Fibroblast of the conjunctiva (primary cell): ENCODE measurements around the gene CBX8.

Experiments used
- DNase-seq: peaks from one replicate; pipeline ENCODE4 v3.0.0-alpha.2; 2010; ENCODE audit warnings: low read depth

The CBX8 gene

DNA sequence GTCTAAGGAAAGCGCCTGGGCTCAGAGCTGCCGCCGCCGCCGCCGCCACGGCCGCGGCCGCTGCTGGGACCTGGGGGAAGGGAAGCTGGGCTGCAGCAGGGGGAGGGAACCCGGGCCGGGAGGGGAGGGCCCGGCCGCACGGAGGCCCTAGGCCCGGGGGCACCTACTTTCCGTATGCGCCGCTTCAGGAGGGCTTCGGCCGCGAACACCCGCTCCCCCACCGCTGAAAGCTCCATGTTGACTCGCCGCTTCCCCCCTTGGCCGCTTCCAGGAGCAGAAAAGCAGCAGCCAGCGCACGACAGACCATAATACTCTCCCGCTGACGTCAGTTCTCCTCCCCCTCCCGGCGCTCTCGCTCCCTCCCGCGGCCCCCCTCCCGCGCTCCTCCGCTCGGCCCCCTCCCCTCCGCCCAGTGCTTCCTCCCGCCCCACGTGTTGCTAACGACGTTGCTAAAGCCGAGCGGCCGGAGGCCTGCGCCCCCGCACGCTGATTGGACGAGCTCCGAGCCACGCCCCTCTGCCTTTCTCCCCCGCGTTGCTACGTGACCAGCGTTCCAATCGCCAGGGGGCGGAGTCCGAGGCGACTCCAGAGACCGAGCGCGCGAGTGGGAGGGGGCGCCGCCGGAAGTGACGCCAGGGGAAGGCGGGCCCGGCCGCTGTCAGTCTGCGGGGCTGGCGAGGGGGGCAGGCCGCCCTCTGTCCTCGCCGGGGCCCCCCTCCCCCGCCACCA is at the start of gene CBX8:
Gene CBX8, minus strand, starts transcription at position 315 of the 729 bp plus-strand sequence. Its CDS starts 79 bp downstream, at position 236.
- DNase-seq, result peak; percentile 98

DNA sequence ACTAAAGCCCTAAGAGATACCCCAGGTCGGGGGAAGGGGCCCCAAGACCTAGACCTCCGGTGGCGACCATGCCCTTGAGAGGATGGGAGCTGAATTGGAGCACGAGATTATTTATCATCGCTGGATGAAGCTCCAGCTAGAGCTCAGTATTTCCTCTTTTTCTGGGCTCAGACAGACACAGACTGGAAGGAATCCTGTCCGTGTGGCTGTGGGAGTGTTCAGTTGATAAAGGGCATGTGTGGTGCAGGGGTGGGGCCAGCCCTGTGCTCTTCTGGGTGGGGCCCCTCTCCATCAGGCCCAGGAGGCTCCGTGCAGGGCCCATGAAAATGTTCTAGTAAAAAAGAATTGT is 48.7 kb upstream of the CBX8 start:
- no peak for DNase-seq

DNA sequence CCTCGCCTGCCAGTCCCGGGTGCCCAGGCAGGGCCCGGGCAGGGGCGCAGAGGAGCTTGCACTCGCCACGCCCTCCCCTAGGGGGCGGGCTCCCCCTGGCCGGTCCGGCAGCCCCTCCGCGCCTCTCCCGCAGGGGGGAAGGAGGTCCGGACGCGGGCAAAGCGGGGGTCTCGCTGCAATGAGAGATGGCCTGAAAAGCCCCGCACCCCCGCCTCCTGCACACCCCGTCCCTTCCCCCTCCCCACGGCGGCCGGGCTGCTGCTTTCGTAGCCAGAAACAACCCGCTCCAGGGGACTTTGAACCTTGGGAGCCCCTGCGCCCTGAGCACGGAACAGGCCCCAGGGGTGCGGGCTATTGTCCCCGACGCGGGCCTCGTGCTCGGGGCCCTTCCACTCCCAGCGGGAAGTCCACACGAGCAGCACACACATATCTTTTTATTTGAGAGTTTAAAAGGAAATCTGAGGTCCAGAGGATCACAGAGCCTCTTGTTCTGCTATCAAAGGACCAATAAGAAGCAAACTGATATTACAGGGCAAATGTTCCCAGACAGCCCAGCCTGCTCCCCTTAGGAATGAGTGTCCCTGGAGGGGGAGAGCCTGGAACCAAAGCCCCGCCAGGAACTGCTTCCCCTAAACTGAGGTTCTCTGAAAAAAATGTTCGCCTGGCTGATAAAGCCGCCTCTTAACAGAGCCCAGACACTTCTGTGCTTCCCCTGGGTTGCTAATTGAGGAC is 48.2 kb upstream of the CBX8 start:
- DNase-seq, result no peak

DNA sequence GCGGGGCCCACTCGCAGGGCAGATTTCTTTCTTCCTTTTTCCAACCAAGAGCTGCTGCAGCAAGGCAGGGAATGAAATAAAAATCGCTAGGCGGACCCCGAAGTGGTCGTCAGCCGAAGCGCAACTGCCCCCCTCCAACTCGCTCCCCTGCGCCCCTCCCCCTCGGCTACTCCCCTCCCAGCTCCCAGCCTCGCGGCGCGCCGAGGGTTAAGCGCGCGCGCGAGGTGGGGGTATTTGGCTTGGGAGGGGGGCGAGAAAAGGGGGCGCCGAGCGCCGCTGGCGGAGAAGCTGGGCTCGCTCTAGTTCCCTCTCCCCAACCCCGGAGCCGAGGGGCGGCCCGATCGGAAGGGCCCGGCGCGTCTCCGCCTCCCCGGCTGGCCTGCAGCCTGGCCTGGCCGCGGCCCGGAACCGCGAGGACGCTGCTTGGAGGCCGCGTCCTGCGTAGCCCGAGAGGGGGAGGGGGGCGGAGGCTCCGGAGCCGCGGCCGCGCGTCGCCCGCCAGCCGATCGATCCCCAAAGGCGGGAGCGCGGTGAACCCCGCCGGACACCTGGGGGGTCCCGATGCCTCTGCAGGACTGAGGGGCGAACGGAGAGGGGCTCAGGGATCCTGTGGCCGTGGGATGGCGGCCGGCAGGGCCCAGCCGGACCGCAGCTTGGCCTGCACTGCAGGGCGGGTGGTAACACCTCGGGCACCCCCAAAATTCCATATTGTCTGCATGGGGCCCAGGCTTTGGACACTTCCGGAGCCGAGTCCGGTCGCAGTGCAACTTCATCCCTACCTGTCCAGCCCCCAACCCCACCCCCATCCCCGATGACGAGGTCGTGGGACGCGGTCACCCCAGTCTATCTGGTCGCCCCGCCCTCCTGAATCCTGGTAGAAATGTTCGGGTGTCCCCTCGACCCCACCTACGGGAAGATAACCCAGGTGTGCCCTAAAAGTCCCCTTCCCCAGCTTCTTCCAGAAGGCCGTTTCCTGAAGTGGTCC is 47.2 kb upstream of the CBX8 start:
- no peak for DNase-seq

DNA sequence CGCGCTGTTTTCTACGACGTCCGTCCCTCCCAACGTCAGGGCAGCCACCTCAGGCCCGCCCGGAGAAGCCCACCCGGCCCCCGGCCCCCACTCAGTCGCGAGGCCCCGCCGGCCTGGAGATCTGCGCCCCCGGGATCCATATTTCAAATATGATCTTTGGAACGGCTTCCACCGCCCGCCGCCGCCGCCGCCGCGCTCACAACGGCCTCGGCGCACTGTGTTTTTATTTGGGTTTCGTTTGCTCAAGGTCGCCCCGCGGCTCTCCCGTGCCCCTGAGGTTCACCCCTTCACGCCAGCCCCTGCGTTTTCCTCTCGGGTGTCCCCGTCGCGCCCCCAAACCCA is 46.6 kb upstream of the CBX8 start:
- DNase-seq, result no peak

DNA sequence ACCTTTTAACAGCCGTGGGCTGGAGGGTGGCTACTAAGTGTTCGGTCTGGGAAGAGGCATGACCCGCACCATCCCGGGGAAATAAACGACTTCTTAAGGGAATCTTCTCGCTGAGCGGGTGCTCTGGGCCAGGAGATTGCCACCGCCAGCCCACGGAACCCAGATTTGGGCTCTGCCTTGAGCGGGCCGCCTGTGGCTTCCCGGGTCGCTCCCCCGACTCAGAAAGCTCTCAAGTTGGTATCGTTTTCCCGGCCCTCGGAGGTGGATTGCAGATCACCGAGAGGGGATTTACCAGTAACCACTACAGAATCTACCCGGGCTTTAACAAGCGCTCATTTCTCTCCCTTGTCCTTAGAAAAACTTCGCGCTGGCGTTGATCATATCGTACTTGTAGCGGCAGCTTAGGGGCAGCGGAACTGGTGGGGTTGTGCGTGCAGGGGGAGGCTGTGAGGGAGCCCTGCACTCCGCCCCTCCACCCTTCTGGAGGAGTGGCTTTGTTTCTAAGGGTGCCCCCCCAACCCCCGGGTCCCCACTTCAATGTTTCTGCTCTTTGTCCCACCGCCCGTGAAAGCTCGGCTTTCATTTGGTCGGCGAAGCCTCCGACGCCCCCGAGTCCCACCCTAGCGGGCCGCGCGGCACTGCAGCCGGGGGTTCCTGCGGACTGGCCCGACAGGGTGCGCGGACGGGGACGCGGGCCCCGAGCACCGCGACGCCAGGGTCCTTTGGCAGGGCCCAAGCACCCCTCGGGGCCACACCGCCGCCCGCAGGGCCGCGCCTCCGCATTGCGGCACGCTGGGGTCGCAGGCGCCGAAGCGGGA is 46.0 kb upstream of the CBX8 start:
- DNase-seq, result no peak

DNA sequence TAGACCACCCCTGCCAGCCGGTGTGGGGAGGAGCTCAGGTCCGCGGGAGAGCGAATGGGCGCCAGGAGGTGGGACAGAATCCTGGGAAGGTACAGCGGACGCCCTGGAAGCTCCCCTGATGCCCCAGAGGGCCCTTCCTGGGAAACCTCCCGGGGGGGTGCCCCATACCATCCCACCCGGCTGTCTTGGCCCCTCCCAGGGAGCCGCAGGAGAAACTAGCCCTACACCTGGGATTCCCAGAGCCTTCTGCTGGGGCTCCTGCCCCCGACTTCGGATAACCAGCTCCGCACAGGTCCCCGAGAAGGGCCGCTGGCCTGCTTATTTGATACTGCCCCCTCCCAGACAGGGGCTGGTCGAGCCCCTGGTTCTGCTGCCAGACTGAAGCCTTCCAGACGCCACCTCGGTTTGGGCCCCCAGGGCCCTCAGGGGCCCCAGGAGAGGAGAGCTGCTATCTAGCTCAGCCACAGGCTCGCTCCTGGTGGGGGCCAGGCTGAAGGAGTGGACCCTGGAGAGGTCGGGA is 45.3 kb upstream of the CBX8 start:
- DNase-seq, result no peak

DNA sequence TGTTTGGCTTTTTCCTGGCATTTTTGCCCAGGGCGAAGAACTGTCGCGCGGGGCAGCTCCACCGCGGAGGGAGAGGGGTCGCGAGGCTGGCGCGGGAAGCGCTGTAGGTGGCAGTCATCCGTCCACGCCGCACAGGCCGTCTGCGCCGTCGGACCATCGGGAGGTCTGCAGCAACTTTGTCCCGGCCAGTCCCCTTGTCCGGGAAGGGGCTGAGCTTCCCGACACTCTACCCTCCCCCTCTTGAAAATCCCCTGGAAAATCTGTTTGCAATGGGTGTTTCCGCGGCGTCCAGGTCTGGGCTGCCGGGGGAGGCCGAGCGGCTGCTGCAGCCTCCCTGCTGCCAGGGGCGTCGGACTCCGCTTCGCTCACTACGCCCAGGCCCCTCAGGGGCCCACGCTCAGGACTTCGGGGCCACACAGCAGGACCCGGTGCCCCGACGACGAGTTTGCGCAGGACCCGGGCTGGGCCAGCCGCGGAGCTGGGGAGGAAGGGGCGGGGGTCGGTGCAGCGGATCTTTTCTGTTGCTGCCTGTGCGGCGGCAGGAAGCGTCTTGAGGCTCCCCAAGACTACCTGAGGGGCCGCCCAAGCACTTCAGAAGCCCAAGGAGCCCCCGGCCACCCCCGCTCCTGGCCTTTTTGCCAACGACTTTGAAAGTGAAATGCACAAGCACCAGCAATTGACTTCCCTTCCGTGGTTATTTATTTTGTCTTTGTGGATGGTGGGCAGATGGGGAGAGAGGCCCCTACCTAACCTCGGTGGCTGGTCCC is 44.7 kb upstream of the CBX8 start:
- no peak for DNase-seq

DNA sequence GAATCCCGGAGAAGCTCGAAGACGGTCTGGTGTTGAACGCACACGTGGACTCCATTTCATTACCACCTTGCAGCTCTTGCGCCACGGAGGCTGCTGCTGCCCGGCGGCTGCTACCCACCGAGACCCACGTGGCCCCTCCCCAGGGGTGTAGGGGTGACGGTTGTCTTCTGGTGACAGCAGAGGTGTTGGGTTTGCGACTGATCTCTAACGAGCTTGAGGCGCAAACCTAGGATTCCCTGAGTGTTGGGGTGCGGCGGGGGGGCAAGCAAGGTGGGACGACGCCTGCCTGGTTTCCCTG is 44.1 kb upstream of the CBX8 start:
- no peak for DNase-seq

DNA sequence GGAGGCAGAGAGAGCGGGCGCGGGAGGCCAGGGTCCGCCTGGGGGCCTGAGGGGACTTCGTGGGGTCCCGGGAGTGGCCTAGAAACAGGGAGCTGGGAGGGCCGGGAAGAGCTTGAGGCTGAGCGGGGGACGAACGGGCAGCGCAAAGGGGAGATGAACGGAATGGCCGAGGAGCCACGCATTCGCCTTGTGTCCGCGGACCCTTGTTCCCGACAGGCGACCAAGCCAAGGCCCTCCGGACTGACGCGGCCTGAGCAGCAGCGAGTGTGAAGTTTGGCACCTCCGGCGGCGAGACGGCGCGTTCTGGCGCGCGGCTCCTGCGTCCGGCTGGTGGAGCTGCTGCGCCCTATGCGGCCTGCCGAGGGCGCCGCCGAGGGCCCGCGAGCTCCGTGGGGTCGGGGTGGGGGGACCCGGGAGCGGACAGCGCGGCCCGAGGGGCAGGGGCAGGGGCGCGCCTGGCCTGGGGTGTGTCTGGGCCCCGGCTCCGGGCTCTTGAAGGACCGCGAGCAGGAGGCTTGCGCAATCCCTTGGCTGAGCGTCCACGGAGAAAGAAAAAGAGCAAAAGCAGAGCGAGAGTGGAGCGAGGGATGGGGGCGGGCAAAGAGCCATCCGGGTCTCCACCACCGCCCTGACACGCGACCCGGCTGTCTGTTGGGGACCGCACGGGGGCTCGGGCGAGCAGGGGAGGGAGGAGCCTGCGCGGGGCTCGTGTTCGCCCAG is 43.6 kb upstream of the CBX8 start:
- DNase-seq, result no peak

DNA sequence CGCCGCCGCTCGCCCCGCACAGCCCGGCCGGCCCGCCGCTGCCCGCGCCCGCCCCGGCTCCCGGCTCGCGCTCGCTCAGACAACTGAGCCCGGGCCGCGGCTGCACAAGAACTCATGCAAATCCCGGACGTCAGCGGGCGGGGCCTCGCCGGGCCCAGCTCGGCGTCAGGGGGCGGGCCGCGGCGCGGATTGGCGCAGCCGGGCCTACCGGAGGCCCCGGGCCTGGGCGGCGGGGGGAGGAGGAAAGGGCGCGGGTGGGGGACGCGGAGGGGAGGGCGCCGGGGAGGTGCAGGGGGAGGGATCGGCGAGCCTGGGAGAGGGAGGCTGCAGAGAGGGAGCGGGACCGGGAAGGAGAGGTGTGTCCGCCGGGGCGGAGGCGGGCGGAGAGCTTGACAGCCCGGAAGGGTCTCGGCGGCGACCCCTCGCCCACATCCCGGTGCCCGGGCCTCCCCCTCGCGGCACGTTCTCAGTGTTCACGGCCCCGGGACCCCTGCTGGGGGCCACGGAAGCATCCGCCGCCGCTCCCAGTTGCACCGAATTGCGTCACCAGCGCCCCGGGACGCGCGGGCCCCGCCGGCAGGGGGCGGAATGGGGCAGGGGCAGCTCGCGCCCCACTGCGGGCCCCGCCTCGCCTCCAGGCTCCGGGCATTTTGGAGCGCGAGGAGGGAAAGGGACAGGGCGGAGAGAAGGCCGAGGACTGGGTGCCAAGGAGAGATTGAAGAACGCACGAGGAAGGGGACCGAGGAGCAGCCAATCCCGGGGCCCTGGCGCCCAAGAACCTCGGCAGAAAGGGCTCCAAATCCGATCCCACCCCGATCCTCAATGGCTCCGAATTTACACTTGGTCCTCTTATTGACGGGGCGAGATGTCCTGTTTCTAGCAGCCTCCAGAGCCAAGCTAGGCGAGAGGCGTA is 42.7 kb upstream of the CBX8 start, which contains the start of gene CBX4:
Gene CBX4, minus strand, starts transcription at position 85 of the 913 bp plus-strand sequence. CDS start 189 bp downstream, outside the sequence.
- peak; percentile 76 for DNase-seq

DNA sequence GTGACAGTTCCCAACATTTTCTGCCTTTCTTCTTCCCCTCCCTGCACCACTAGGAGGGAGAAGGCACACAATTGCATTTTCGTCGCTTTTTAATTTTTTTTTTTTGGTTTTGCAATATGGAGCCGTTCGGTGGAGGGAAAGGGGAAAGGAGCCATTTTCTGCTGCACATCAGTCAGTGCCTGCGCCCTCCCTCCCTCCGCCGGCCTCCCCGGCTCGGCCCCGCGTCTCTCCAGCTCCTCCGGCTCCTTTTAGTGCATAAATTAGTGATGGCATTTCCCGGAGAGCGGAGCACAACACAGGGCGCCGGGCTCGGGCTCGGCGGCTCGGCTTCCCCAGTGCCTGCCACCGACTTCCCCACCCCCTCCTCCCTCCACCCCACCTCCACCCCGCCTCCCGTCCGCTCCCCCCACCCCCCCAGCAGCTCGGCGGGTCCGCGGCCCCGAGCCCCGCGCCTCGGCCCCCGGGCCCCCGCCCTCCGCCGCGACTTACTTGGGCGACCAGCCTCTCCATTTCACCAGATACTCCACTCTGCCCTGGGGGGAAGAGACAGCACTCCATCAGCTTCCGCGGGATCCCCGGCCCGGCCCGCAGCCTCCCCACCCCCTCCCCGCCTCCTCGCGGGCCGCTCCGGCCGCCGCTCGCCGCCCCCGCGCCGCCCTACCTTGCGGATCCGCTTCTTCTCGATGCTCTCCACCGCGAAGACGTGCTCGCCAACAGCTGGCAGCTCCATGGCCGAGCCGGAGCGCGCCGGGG is 41.8 kb upstream of the CBX8 start:
- no peak for DNase-seq

DNA sequence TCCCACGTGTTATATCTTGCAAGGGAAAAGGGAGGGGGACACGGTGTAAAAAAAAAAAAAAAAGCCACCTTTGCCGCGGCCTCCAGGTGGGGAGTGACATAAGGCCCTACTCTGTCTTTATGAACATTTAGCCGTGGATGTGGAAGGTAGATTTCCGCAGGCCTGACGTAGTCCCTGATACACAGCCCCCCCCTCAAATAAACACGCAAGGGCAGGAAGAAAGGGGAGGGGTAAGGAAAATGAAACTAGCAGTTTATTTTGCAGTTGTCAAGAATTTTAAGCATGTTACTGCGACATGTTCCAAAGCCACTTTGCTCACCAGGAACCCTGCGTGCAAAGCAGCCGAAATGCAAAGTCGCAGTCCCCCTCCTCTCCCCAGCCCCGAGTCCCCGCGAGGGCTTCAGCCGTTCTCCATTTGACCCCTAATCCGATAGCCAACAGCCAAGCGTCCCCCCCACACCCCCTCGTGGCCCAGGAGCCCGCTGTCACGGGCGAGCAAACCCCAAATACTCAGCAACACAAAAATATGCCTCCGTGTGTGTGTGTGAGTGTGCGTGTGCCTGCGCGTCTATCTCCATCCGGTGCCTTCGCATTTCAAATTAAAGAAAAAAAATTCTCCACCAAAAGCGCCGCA is 41.1 kb upstream of the CBX8 start:
- DNase-seq, result no peak

DNA sequence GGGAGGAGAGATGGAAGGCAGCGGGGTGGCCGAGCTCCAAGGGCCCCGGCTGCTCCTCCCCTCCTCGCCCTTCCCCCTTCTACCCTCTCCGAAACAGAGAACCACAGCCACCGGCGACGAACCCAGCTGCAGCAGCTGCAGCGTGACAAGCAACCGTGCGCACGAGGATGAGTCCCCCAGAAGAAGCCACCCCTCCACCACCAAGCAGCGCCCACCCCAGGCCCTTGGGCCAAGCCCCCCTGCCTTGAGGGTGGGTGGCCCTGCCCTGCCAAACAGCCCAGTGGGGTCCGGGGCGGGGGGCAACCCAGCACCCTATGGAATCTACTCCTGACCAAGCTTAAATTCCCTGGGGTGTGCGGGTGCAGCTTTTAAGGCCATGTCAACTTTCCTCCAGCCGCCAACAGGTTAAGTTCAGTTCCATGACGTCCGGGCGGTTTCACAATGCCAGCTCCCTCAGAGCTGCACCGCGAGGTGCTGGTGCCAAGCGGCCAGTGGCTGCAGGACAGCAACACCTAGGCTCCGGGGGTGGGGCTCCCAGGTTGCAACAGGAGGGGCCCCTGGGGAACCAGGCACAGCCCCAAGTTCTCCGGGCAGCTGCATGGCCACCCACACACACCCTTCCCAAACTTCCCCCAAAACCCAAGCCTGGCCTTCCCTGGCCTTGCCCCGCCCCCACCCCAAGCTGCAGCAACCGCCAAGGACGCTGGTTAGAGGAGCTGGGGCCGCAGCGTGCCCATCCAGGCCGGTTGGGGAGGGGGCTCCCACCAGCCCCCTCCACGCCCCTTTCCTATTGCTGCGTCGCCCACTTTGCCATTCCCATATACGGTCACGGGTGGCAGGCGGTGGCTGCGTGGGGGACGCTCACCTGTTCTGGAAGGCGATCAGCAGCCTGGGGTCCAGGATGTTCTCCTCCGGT is 40.4 kb upstream of the CBX8 start:
- no peak for DNase-seq

DNA sequence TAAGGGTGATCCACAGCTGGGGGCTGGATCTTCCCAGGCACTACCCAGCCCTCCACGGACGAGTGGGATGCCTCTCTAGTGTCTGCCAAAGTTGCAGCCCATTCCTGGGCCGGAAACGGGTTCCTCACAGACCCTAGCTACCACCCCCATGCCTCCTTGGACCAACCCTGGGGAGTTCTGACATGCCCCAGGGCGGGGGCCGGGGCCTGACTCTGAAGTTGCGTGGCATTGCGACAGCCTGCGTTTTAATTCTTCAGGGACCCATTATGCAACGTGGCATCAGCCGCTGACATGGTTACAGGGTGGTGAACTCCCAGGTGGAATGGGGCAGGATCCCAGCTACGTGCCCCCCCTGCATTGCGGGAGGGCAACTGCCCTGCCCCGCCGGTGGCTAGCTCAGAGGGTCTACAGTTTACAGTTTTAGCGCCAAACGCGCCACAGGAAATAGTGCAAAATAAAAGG is 39.7 kb upstream of the CBX8 start:
- DNase-seq, result no peak

DNA sequence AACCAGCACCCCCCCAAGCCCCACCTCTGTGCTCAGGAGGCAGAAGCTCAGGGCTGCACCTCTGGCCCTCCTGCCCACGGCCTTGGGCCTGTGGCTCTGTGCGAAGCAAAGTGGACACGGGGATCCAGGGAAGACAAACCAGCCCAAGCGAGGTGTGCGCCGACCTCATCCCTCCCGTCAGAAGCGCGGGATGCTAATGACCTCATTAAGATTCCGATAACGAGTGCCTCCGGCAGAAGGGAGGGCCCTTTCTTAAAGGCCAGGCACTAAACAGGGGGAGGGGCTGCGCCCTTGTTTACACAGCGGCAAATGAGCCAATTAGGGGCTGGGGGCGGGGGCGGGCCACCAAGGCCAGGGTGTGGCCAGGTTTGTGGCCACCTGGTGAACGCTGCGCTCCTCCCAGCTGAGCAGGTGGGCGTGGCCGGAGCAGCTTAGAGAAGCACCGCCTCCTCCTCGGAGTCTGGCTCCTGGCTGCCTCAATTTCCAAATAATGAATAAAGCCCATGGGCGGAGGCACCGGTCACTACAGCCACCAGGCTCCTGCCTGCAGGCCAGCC is 39.2 kb upstream of the CBX8 start:
- no peak for DNase-seq
